Heart left ventricle (tissue), 13 donors: ENCODE results near the gene CYP19A1.

Experiments used
- POLR2A ChIP-seq, 2 donors: fragments of 450-650 bp; IDR thresholded peaks; one replicate each; pipeline ENCODE4 v1.6.1; 2017; ENCODE audit warnings: antibody characterized with exemption in 2 of 2, mild to moderate bottlenecking in 2 of 2, moderate library complexity in 2 of 2
- TF ChIP-seq, protein P1 (sequence below), 12 donors: fragments of 200-600 bp; sonication (generic) in 4 of 12; IDR thresholded peaks; one replicate each; pipeline versions ENCODE4 v1.5.0 to v1.8.0; 2018 to 2022; ENCODE audit warnings: antibody characterized with exemption in 12 of 12, mild to moderate bottlenecking in 5 of 12
- donor health status: ischemic (EF 13 %, LVEDD 7.1; RV severe dilation, severe dysfunction).
- donor health status: DM: no; HTN: yes; CAD: no.
- donor health status: DM: no; HTN: no; CAD: no.
- donor health status: ischemic (EF 25% LVEDD 6.9; RV normal size, moderate dysfunction).
- donor health status: ischemic (EF 25% LVEDD 5.7; RV mildly dilated, moderate dysfunction).
- donor health status: ischemic (EF 35%, LVEDD 5.7; RV mildly dilated, moderate dysfunction).
- donor health status: nonischemic (EF 11% LVEDD 7.7; RV severe dilation, severe dysfunction).
- donor health status: DM: yes; HTN: yes; CAD: no.
- donor health status: PGD.
- donor health status: ischemic (EF 29% LVEDD 5.4; RV normal size, mild dysfunction).
- donor health status: nonischemic (EF 23%, LVEDD 6.1; RV moderate dilation, normal function).

DNA sequence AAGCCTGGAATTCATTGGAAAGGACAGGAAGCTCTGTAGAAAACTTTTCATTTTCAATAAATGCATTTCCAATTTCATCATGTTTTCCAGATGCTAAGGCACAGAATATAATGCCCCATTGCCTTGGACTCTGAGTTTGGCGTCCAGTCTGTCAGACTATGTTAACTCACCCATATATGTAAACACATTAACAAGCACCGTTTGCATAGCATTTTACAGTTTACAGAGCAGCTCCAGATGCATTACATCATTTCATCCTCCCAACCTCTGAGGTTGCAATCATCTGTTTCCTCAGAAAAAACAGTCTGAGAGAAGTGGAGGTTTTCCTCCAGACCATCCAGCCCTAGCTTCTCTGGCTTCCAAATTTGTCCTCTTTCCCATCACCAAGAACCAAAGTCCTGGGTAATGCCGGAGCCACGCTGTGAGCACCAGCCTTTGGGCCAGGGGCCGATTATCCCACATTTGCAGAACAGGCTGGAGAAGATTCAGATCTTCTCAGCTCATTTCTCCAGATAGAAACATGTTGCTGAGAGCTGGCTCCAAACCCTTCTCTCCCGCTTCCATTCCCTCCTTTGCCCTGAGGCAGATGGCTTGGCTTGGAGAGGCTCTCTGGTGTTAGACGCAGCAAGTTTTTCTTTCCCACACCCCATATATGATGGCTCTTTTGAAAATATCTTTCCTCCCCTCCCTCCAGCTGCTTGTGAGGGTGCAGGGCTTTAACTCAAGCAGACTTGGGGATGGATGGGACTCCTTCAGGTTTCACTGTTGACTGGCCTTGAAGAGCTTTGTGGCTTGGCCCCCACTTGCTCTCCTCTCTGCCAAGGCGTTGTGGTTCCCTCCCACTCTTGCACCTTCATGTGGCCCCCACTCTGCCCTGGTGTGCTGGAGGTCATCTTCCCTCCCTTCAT, 26.0 kb downstream of the CYP19A1 start:
- TF ChIP-seq, protein P1, sequence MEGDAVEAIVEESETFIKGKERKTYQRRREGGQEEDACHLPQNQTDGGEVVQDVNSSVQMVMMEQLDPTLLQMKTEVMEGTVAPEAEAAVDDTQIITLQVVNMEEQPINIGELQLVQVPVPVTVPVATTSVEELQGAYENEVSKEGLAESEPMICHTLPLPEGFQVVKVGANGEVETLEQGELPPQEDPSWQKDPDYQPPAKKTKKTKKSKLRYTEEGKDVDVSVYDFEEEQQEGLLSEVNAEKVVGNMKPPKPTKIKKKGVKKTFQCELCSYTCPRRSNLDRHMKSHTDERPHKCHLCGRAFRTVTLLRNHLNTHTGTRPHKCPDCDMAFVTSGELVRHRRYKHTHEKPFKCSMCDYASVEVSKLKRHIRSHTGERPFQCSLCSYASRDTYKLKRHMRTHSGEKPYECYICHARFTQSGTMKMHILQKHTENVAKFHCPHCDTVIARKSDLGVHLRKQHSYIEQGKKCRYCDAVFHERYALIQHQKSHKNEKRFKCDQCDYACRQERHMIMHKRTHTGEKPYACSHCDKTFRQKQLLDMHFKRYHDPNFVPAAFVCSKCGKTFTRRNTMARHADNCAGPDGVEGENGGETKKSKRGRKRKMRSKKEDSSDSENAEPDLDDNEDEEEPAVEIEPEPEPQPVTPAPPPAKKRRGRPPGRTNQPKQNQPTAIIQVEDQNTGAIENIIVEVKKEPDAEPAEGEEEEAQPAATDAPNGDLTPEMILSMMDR (IDR thresholded peaks at IDR 0.05) = no peak
- no peak for TF ChIP-seq POLR2A (IDR thresholded peaks at IDR 0.05)
